SU-DHL-6 (cell line): ENCODE data around the gene POLR1A.

Source experiments
- CTCF ChIP-seq: fragments of 200-600 bp; sonication (generic); IDR thresholded peaks from one replicate; pipeline ENCODE4 v1.5.1; 2017; ENCODE audit warnings: antibody characterized with exemption, mild to moderate bottlenecking, low read length, moderate library complexity; ENCODE audit not compliant: insufficient read depth, poor library complexity, severe bottlenecking
- EZH2phosphoT487 ChIP-seq: fragments of 200-600 bp; sonication (generic), shearing (Covaris generic); conservative IDR thresholded peaks from 2 replicates; pipeline ENCODE4 v1.6.1; 2018; ENCODE audit warnings: mild to moderate bottlenecking, antibody characterized with exemption, low read length, moderate library complexity, mixed read lengths

DNA sequence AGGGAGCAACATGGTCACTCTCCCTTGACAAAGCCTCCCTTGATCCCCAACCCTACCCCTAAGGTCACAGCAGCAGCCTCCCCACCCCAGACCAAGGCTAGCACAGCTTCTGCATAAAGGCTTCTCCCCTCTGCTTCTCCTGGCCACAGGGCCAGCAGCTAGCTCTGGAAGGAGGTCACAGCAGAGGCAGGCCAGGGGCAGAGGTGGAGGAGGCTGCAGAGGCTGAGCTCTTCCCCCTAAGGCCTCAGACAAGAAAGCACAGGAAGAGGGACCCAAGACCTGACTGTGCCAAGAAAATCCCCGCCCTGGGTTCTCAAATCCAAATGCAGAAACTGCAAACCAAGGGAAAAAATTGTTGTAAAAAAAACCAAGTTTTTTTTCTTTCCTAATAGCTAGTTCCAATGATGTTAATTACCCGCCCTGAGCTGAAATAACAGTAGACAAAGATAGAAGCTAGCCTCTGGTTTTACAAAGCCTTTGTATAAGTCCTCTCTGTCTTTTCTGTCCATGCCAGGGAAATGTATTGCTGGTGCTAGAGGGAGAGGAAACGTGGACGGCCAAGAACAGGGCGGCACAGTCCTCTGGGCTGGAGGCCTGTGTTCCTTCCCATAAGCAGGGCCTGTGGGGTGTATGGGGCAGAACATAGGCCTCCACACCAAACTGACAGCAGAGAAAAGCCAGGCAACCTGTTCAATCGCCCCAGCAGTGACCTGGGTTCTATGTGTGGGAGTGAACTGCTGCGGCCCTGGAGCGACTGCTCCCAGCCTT is 79.5 kb downstream of the POLR1A start:
- TF ChIP-seq CTCF = no peak
- no peak for TF ChIP-seq EZH2phosphoT487
